Measurements from ENCODE around the gene BAIAP3.
A peak's percentile ranks its signal among the peaks of the same experiment; 100 is the strongest.

Gene BAIAP3

GRCh38 chr16:1350691-1351090 is 17.2 kb downstream of the BAIAP3 start:
- peak overlapping the region; percentile 91 to 94 for H3K4me3 ChIP-seq (ENCODE audit: low read length in 2 of 2)

GRCh38 chr16:1351215-1351581 is 17.8 kb downstream of the BAIAP3 start:
- no peaks in the 10 kb centered on the region for H3K9me3 ChIP-seq (ENCODE audit: control insufficient read depth in 2 of 2, low read length in 2 of 2)
- H3K4me3 ChIP-seq (ENCODE audit: low read length in 2 of 2) = peak overlapping the region; percentile 91 to 94
- H3K27me3 ChIP-seq (ENCODE audit: control insufficient read depth in 1 of 2, insufficient read depth in 2 of 2, low read length in 2 of 2) = no peaks in the 10 kb centered on the region
- H3K4me1 ChIP-seq (ENCODE audit: control insufficient read depth, insufficient read depth, low read length) = peaks cover 34% of the 10 kb centered on the region
- H3K9ac ChIP-seq (ENCODE audit: low read length in 2 of 2) = peak overlapping the region; percentile 68 to 71
- H3K36me3 ChIP-seq (ENCODE audit: control insufficient read depth in 2 of 2, insufficient read depth in 2 of 2, low read length in 2 of 2) = peaks cover 3 to 10% of the 10 kb centered on the region in 2 donors
- no peak overlapping the region for H3K27ac ChIP-seq (ENCODE audit: low read length)

More at GRCh38 chr16:1350691-1351090, 17.2 kb downstream of the BAIAP3 start:
- no peaks in the 10 kb centered on the region for H3K27me3 ChIP-seq (ENCODE audit: control insufficient read depth in 1 of 2, insufficient read depth in 2 of 2, low read length in 2 of 2)
- H3K9me3 ChIP-seq (ENCODE audit: control insufficient read depth in 2 of 2, low read length in 2 of 2) = no peaks in the 10 kb centered on the region
- peak overlapping the region; percentile 68 to 71 for H3K9ac ChIP-seq (ENCODE audit: low read length in 2 of 2)
- peaks cover 3 to 10% of the 10 kb centered on the region in 2 donors for H3K36me3 ChIP-seq (ENCODE audit: control insufficient read depth in 2 of 2, insufficient read depth in 2 of 2, low read length in 2 of 2)
- H3K4me1 ChIP-seq (ENCODE audit: control insufficient read depth, insufficient read depth, low read length) = peaks cover 32% of the 10 kb centered on the region
- no peak overlapping the region for H3K27ac ChIP-seq (ENCODE audit: low read length)

- Histone ChIP-seq H3K27me3 (ENCODE audit: control insufficient read depth in 1 of 2, insufficient read depth in 2 of 2, low read length in 2 of 2) (no peaks in the 10 kb centered on the region), H3K27ac (ENCODE audit: low read length) (no peak within 1 kb of the TSS), H3K9me3 (ENCODE audit: control insufficient read depth in 2 of 2, low read length in 2 of 2) (no peaks in the 10 kb centered on the region), H3K9ac (ENCODE audit: low read length in 2 of 2) (peak within 1 kb of the TSS; percentile 76 to 82), H3K36me3 (ENCODE audit: control insufficient read depth in 2 of 2, insufficient read depth in 2 of 2, low read length in 2 of 2) (peaks cover 3 to 10% of the 10 kb centered on the region in 2 donors), H3K4me1 (ENCODE audit: control insufficient read depth, insufficient read depth, low read length) (peaks cover 34% of the 10 kb centered on the region), H3K4me3 (ENCODE audit: low read length in 2 of 2) (peak within 1 kb of the TSS; percentile 91 to 94)
Measured at GRCh38 chr16:1351582-1352362, 18.3 kb downstream of the BAIAP3 start, which contains the start of the genes GNPTG and TSR3. Gene GNPTG, plus strand, starts transcription at chr16:1351931. Its CDS starts 35 bp downstream, at chr16:1351966. Gene TSR3, minus strand, starts transcription at chr16:1351878. Its CDS starts 74 bp downstream, at chr16:1351804.

GRCh38 chr16:1354815-1355540 is 21.5 kb downstream of the BAIAP3 start:
- no peaks in the 10 kb centered on the region for H3K9me3 ChIP-seq (ENCODE audit: control insufficient read depth in 2 of 2, low read length in 2 of 2)
- H3K27me3 ChIP-seq (ENCODE audit: control insufficient read depth in 1 of 2, insufficient read depth in 2 of 2, low read length in 2 of 2) = no peaks in the 10 kb centered on the region
- H3K4me3 ChIP-seq (ENCODE audit: low read length in 2 of 2) = no peak overlapping the region
- peaks cover 34% of the 10 kb centered on the region for H3K4me1 ChIP-seq (ENCODE audit: control insufficient read depth, insufficient read depth, low read length)
- no peak overlapping the region for H3K9ac ChIP-seq (ENCODE audit: low read length in 2 of 2)
- H3K36me3 ChIP-seq (ENCODE audit: control insufficient read depth in 2 of 2, insufficient read depth in 2 of 2, low read length in 2 of 2) = peaks cover 2 to 3% of the 10 kb centered on the region in 2 donors
- no peak overlapping the region for H3K27ac ChIP-seq (ENCODE audit: low read length)

GRCh38 chr16:1355591-1355990 is 22.1 kb downstream of the BAIAP3 start:
- Histone ChIP-seq H3K9me3 (ENCODE audit: control insufficient read depth in 2 of 2, low read length in 2 of 2) (no peaks in the 10 kb centered on the region), H3K27ac (ENCODE audit: low read length) (no peak overlapping the region), H3K4me1 (ENCODE audit: control insufficient read depth, insufficient read depth, low read length) (peaks cover 29% of the 10 kb centered on the region), H3K36me3 (ENCODE audit: control insufficient read depth in 2 of 2, insufficient read depth in 2 of 2, low read length in 2 of 2) (peaks cover 0 to 1% of the 10 kb centered on the region in 2 donors), H3K4me3 (ENCODE audit: low read length in 2 of 2) (no peak overlapping the region), H3K9ac (ENCODE audit: low read length in 2 of 2) (no peak overlapping the region), H3K27me3 (ENCODE audit: control insufficient read depth in 1 of 2, insufficient read depth in 2 of 2, low read length in 2 of 2) (no peaks in the 10 kb centered on the region)

- no peak overlapping the region for H3K9ac ChIP-seq (ENCODE audit: low read length in 2 of 2)
Measured at GRCh38 chr16:1356061-1356900, 22.8 kb downstream of the BAIAP3 start.

GRCh38 chr16:1357906-1358566 is 24.6 kb downstream of the BAIAP3 start:
- no peak overlapping the region for H3K9ac ChIP-seq (ENCODE audit: low read length in 2 of 2)
- H3K4me1 ChIP-seq (ENCODE audit: control insufficient read depth, insufficient read depth, low read length) = peaks cover 12% of the 10 kb centered on the region
- H3K36me3 ChIP-seq (ENCODE audit: control insufficient read depth in 2 of 2, insufficient read depth in 2 of 2, low read length in 2 of 2) = peaks cover 10 to 14% of the 10 kb centered on the region in 2 donors
- no peak overlapping the region for H3K4me3 ChIP-seq (ENCODE audit: low read length in 2 of 2)
- no peaks in the 10 kb centered on the region for H3K9me3 ChIP-seq (ENCODE audit: control insufficient read depth in 2 of 2, low read length in 2 of 2)
- no peaks in the 10 kb centered on the region for H3K27me3 ChIP-seq (ENCODE audit: control insufficient read depth in 1 of 2, insufficient read depth in 2 of 2, low read length in 2 of 2)
- H3K27ac ChIP-seq (ENCODE audit: low read length) = no peak overlapping the region

More at GRCh38 chr16:1356061-1356900, 22.8 kb downstream of the BAIAP3 start:
- Histone ChIP-seq H3K9me3 (ENCODE audit: control insufficient read depth in 2 of 2, low read length in 2 of 2) (no peaks in the 10 kb centered on the region), H3K4me1 (ENCODE audit: control insufficient read depth, insufficient read depth, low read length) (peaks cover 22% of the 10 kb centered on the region), H3K36me3 (ENCODE audit: control insufficient read depth in 2 of 2, insufficient read depth in 2 of 2, low read length in 2 of 2) (peaks cover 0 to 4% of the 10 kb centered on the region in 2 donors), H3K27me3 (ENCODE audit: control insufficient read depth in 1 of 2, insufficient read depth in 2 of 2, low read length in 2 of 2) (no peaks in the 10 kb centered on the region), H3K4me3 (ENCODE audit: low read length in 2 of 2) (no peak overlapping the region), H3K27ac (ENCODE audit: low read length) (no peak overlapping the region)

GRCh38 chr16:1361685-1362360 is 28.4 kb downstream of the BAIAP3 start:
- Histone ChIP-seq H3K4me1 (ENCODE audit: control insufficient read depth, insufficient read depth, low read length) (no peaks in the 10 kb centered on the region), H3K27me3 (ENCODE audit: control insufficient read depth in 1 of 2, insufficient read depth in 2 of 2, low read length in 2 of 2) (no peaks in the 10 kb centered on the region), H3K9me3 (ENCODE audit: control insufficient read depth in 2 of 2, low read length in 2 of 2) (no peaks in the 10 kb centered on the region), H3K27ac (ENCODE audit: low read length) (no peak overlapping the region), H3K4me3 (ENCODE audit: low read length in 2 of 2) (no peak overlapping the region), H3K36me3 (ENCODE audit: control insufficient read depth in 2 of 2, insufficient read depth in 2 of 2, low read length in 2 of 2) (peaks cover 20 to 33% of the 10 kb centered on the region in 2 donors), H3K9ac (ENCODE audit: low read length in 2 of 2) (no peak overlapping the region)

GRCh38 chr16:1362807-1363206 is 29.4 kb downstream of the BAIAP3 start:
- Histone ChIP-seq H3K4me1 (ENCODE audit: control insufficient read depth, insufficient read depth, low read length) (no peaks in the 10 kb centered on the region), H3K9ac (ENCODE audit: low read length in 2 of 2) (no peak overlapping the region), H3K27me3 (ENCODE audit: control insufficient read depth in 1 of 2, insufficient read depth in 2 of 2, low read length in 2 of 2) (no peaks in the 10 kb centered on the region), H3K9me3 (ENCODE audit: control insufficient read depth in 2 of 2, low read length in 2 of 2) (no peaks in the 10 kb centered on the region), H3K27ac (ENCODE audit: low read length) (no peak overlapping the region), H3K4me3 (ENCODE audit: low read length in 2 of 2) (no peak overlapping the region), H3K36me3 (ENCODE audit: control insufficient read depth in 2 of 2, insufficient read depth in 2 of 2, low read length in 2 of 2) (peaks cover 23 to 33% of the 10 kb centered on the region in 2 donors)
